OCI-LY3 (cell line): Measurements from ENCODE around the gene FAM228A.

Source experiments
- H2AFZ ChIP-seq: fragments of 200-600, 300-600 bp; shearing (Covaris generic); 2 replicates; pipeline ENCODE4 v1.6.0; 2014; ENCODE audit warnings: antibody characterized with exemption, low read depth, low read length
- H3K27ac ChIP-seq: fragments of 200-600, 300-600 bp; sonication (generic); 2 replicates; pipeline ENCODE4 v1.5.1; 2014; ENCODE audit warnings: mild to moderate bottlenecking, low read length, moderate library complexity, mixed read lengths
- H3K27me3 ChIP-seq: fragments of 200-600, 300-600 bp; sonication (generic); 2 replicates; pipeline ENCODE4 v1.6.1; 2014; ENCODE audit warnings: low read depth, low read length, mixed read lengths
- H3K36me3 ChIP-seq: fragments of 200-600, 300-600 bp; sonication (generic); replicated peaks from 2 replicates; pipeline ENCODE3; 2014; ENCODE audit warnings: low read depth, low read length, mixed read lengths
- H3K4me1 ChIP-seq: fragments of 300-600, 200-600 bp; sonication (generic); 2 replicates; pipeline ENCODE4 v1.6.1; 2014; ENCODE audit warnings: low read length, mixed read lengths
- H3K4me2 ChIP-seq: fragments of 200-600, 300-600 bp; sonication (generic); 2 replicates; pipeline ENCODE4 v1.6.1; 2014; ENCODE audit warnings: low read length, mixed read lengths
- H3K4me3 ChIP-seq: fragments of 300-600, 200-600 bp; sonication (generic); 2 replicates; pipeline ENCODE4 v1.5.1; 2014; ENCODE audit warnings: antibody characterized with exemption, mild to moderate bottlenecking, low read length, moderate library complexity
- H3K79me2 ChIP-seq: fragments of 300-600, 200-600 bp; shearing (Covaris generic); 2 replicates; pipeline ENCODE4 v1.6.1; 2014; ENCODE audit warnings: mild to moderate bottlenecking, low read length, mixed read lengths
- H3K9ac ChIP-seq: fragments of 300-600, 200-600 bp; shearing (Covaris generic); 2 replicates; pipeline ENCODE4 v1.6.0; 2014; ENCODE audit warnings: mild to moderate bottlenecking, low read length, moderate library complexity
- H3K9me3 ChIP-seq: fragments of 200-600, 300-600 bp; shearing (Covaris generic); 2 replicates; pipeline ENCODE4 v1.6.1; 2014; ENCODE audit warnings: low read length, mixed read lengths; ENCODE audit not compliant: insufficient read depth
- H4K20me1 ChIP-seq: fragments of 200-600, 300-600 bp; sonication (generic); 2 replicates; pipeline ENCODE4 v1.6.1; 2016; ENCODE audit warnings: low read length, mixed read lengths; ENCODE audit not compliant: insufficient read depth
- EZH2phosphoT487 ChIP-seq: fragments of 200-600 bp; shearing (Covaris generic); IDR thresholded peaks from 2 replicates; pipeline ENCODE4 v1.6.1; 2018; ENCODE audit warnings: antibody characterized with exemption, mixed run types, low read depth
- TF ChIP-seq, protein P1 (sequence below): fragments of 200-600, 300-600 bp; sonication (generic); IDR thresholded peaks from 2 replicates; pipeline ENCODE4 v1.5.1; 2014; ENCODE audit warnings: antibody characterized with exemption, low read length, low read depth

Gene FAM228A

DNA sequence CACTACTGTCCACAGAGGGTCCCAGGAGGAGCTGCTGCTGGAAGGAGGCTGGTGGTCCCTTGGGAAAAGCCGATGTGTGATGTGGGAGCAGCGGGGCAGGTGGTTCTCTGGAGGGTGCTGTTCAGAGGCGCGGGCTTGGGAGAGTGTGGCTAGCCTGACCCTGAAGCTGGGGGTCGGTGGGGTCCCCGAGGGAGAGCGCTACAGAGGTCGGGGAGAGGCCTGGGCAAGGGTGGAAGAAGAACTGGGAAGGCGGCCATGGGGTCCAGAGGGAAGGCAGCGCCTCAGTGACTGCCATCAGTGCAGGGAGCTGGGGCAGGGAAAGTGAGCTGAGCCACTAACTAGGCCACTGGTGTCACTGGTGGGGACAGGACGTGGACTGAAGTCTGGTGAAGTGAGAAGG lies 32.5 kb downstream of the FAM228A start:
- no peak overlapping the region for H2AFZ ChIP-seq
- TF ChIP-seq EZH2phosphoT487 = no peak
- TF ChIP-seq, protein P1, sequence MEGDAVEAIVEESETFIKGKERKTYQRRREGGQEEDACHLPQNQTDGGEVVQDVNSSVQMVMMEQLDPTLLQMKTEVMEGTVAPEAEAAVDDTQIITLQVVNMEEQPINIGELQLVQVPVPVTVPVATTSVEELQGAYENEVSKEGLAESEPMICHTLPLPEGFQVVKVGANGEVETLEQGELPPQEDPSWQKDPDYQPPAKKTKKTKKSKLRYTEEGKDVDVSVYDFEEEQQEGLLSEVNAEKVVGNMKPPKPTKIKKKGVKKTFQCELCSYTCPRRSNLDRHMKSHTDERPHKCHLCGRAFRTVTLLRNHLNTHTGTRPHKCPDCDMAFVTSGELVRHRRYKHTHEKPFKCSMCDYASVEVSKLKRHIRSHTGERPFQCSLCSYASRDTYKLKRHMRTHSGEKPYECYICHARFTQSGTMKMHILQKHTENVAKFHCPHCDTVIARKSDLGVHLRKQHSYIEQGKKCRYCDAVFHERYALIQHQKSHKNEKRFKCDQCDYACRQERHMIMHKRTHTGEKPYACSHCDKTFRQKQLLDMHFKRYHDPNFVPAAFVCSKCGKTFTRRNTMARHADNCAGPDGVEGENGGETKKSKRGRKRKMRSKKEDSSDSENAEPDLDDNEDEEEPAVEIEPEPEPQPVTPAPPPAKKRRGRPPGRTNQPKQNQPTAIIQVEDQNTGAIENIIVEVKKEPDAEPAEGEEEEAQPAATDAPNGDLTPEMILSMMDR = no peak
- no peak overlapping the region for H3K9ac ChIP-seq
- H3K27me3 ChIP-seq = no peaks in the 10 kb centered on the region
- H3K36me3 ChIP-seq = peaks cover 23% of the 10 kb centered on the region
- H4K20me1 ChIP-seq = no peaks in the 10 kb centered on the region
- H3K4me3 ChIP-seq = no peak overlapping the region
- H3K9me3 ChIP-seq = no peaks in the 10 kb centered on the region
- no peak overlapping the region for H3K27ac ChIP-seq
- no peaks in the 10 kb centered on the region for H3K79me2 ChIP-seq
- no peak overlapping the region for H3K4me2 ChIP-seq
- H3K4me1 ChIP-seq = no peaks in the 10 kb centered on the region

DNA sequence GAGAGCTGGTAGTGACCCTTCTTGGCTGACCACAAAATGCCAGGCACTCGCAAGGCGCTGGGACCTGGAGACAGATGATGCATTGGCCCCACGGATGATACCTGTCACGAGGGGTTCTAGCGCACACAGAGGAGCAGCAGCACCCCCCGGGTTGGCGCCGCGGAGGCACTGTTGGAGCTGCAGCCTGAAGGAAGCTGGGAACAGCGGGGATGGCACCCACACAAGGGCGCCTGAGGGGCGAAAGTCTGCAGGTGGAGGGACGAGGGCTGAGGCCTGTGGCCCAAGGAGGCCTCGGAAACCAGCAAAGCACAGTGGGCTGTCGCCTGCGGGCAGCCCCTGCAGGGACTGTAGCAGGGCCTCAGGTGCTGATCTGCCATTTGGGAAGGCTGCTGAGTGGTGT lies 33.6 kb downstream of the FAM228A start:
- H3K4me1 ChIP-seq = no peaks in the 10 kb centered on the region
- H4K20me1 ChIP-seq = no peaks in the 10 kb centered on the region
- H2AFZ ChIP-seq = no peak overlapping the region
- H3K36me3 ChIP-seq = peaks cover 18% of the 10 kb centered on the region
- no peak overlapping the region for H3K27ac ChIP-seq
- no peaks in the 10 kb centered on the region for H3K79me2 ChIP-seq
- H3K4me3 ChIP-seq = no peak overlapping the region
- H3K9me3 ChIP-seq = no peaks in the 10 kb centered on the region
- TF ChIP-seq EZH2phosphoT487 = no peak
- TF ChIP-seq, protein P1 = no peak
- H3K27me3 ChIP-seq = no peaks in the 10 kb centered on the region
- no peak overlapping the region for H3K9ac ChIP-seq
- H3K4me2 ChIP-seq = no peak overlapping the region

- H3K9ac ChIP-seq = no peak overlapping the region
- H3K4me1 ChIP-seq = peaks cover 2% of the 10 kb centered on the region; the same call in 1 of the 2 replicates
- H3K27me3 ChIP-seq = no peaks in the 10 kb centered on the region
- no peak overlapping the region for H3K4me3 ChIP-seq
- no peaks in the 10 kb centered on the region for H4K20me1 ChIP-seq
- H3K27ac ChIP-seq = no peak overlapping the region
- no peaks in the 10 kb centered on the region for H3K9me3 ChIP-seq
- H3K36me3 ChIP-seq = peaks cover 16% of the 10 kb centered on the region
- no peak overlapping the region for H3K4me2 ChIP-seq
- no peaks in the 10 kb centered on the region for H3K79me2 ChIP-seq
- H2AFZ ChIP-seq = no peak overlapping the region
- TF ChIP-seq EZH2phosphoT487 = no peak
- TF ChIP-seq, protein P1 = no peak
Measured at GRCh38 chr2:24209389-24210105, 34.7 kb downstream of the FAM228A start.

DNA sequence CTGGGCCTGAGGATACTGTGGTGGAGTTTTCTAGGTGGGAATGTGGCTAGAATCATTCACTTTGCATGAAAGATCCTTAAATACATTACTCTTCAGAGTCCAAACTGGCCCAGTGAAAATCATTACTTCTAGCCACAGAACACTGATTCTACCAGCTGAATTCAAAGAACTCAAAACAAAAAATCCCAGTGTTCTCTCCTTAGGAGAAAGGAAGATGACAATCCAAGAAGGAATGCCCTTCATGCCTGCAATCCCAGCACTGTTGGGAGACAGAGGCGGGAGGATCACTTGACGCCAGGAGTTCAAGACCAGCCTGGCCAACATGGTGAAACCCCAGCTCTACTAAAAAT lies 35.2 kb downstream of the FAM228A start:
- Histone ChIP-seq H3K9ac (no peak overlapping the region), H3K36me3 (peaks cover 14% of the 10 kb centered on the region), H3K4me2 (no peak overlapping the region), H3K27me3 (no peaks in the 10 kb centered on the region), H3K27ac (no peak overlapping the region), H3K4me1 (peaks cover 8% of the 10 kb centered on the region), H4K20me1 (no peaks in the 10 kb centered on the region), H3K79me2 (no peaks in the 10 kb centered on the region), H3K4me3 (no peak overlapping the region), H2AFZ (no peak overlapping the region), H3K9me3 (no peaks in the 10 kb centered on the region)
- TF ChIP-seq, protein P1 = no peak
- TF ChIP-seq EZH2phosphoT487 = no peak
